GM12891 (cell line): ENCODE measurements around the gene PTPRD.

Experiments used
- DNase-seq: peaks from one replicate; pipeline ENCODE4 v3.0.0; 2011; ENCODE audit warnings: low spot score; ENCODE audit not compliant: insufficient read length
- FAIRE-seq: peaks from 2 replicates; lab custom pipeline; 2011; peaks lifted over from hg19 to GRCh38; lab: Jason Lieb, UNC
- PAX5 ChIP-seq: IDR thresholded peaks from 2 replicates; pipeline ENCODE4 v1.6.1; 2011; ENCODE audit warnings: low read length, moderate library complexity, mild to moderate bottlenecking; ENCODE audit not compliant: insufficient read depth, severe bottlenecking
- POLR2A ChIP-seq: IDR thresholded peaks from 2 replicates; pipeline ENCODE4 v1.6.1; 2011; ENCODE audit warnings: low read depth, low read length, control low read depth
- POLR2AphosphoS5 ChIP-seq: IDR thresholded peaks from 2 replicates; pipeline ENCODE4 v1.6.1; 2011; ENCODE audit warnings: low read depth, low read length, control low read depth
- POU2F2 ChIP-seq: IDR thresholded peaks from 2 replicates; pipeline ENCODE4 v1.6.1; 2011; ENCODE audit warnings: low read depth, mild to moderate bottlenecking, control low read depth, low read length, moderate library complexity
- SPI1 ChIP-seq: IDR thresholded peaks from 2 replicates; pipeline ENCODE4 v1.6.1; 2011; ENCODE audit warnings: low read depth, low read length, control low read depth
- TAF1 ChIP-seq: IDR thresholded peaks from 2 replicates; pipeline ENCODE4 v1.6.1; 2011; ENCODE audit warnings: low read depth, low read length, control low read depth

Gene PTPRD

DNA sequence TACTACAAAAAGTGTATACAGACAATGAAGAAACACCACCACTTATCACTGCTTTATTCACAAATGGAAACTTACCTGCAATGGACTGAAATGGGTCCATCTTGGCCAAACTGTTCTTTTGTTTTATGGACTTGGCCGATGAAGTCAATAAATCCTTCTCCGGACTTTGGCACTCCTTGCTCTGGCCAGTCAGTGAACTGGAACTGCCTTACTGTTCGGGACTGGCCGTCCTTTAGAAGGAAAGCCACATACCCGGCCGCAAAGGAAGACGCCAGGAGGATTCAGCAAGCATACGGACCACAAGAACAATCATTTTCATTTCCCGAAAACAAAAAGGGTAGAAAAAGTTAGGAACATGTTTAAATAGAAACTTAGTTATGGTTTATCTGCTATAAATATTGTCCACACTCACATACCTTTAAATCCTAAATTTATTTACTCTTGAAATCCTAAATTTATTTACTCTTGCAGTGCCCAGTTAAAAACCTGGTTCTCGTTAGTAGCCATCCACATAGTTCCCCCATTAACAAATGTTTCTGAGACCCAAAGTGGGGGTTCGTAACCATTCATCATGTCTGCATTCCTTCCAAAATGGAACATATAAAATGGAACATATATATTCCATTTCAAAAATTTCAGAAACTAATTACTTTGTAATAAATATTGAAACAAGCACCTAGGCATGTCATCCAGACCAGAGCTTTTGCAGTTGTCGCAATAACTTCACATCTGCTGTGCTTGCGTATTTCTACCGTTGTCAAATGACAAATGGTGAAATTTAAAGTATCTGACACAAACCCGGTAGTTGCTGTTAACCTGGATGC, 2281.1 kb downstream of the PTPRD start:
- DNase-seq (no peak), FAIRE-seq (no peak)
- no peak for TF ChIP-seq POLR2A
- TF ChIP-seq POU2F2, result no peak
- no peak for TF ChIP-seq TAF1
- no peak for TF ChIP-seq POLR2AphosphoS5
- no peak for TF ChIP-seq SPI1
- no peak for TF ChIP-seq PAX5

DNA sequence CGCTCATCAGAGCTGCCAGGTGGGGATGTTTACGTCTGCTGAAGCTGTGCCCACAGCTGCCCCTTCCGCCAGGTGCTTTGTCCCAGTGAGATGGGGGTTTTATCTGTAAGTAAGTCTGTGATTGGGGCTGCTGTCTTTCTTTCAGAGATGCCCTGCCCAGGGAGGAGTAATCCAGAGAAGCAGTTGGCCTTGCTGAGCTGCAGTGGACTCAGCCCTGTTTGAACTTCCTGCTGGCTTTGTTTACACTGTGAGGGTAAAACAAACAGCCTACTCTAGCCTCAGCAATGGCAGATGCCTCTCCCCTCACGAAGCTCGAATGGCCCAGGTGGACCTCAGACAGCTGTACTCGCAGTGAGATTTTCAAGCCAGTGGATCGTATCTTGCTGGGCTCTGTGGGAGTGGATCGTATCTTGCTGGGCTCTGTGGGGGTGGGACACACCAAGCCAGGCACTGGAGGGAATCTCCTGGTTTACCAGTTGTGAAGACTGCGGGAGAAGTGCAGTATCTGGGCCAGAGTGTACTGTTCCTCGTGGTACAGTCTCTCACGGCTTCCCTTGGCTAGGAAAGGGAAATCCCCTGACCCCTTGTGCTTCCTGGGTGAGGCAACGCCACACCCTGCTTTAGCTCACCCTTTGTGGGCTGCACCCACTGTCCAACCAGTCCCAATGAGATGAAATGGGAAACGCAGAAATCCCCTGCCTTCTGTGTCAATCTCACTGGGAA, 2283.1 kb downstream of the PTPRD start:
- FAIRE-seq (no peak), DNase-seq (no peak)
- TF ChIP-seq SPI1 (no peak), TAF1 (no peak), POLR2AphosphoS5 (no peak), POLR2A (no peak), POU2F2 (no peak), PAX5 (no peak)

DNA sequence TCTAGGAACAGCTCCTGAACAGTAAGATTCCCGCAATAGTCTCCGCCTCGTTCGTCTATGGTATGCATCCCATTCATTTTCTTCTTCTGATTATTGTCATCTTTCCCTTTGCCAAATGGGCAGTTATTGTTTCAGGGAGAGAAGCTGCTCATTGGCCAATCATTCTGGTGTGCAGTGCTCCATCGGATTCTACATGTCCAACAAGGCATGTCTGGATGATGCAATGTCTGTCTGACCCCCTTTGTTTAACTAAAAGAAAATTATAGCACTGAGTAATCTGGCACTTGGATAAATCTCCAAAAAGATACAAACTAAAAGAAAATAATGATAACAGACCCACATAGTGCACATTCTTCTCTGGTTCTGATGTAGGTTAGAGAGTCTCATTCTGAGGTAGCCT, 2297.6 kb downstream of the PTPRD start:
- FAIRE-seq, result no peak
- DNase-seq, result no peak
- no peak for TF ChIP-seq POLR2A
- no peak for TF ChIP-seq PAX5
- no peak for TF ChIP-seq SPI1
- TF ChIP-seq TAF1, result no peak
- TF ChIP-seq POU2F2, result no peak
- no peak for TF ChIP-seq POLR2AphosphoS5

DNA sequence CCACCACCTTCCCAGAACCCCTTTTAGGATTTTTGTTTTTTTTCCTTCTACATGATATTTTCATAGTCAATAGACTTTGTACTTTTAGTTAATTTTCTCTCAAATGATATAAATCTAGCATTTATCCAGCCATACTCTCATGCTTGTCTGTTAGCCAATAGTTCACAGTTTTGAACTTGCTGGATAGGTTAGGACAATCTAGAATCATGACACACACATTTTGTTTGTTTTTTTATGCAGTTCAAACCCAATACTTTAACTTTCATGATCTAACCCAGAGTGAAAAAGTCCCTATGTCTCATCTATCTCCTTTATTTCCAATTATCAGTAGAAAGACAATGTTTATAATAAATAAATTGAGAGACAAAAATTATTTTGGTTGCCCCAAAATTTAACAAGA, 2303.5 kb downstream of the PTPRD start:
- FAIRE-seq (no peak), DNase-seq (no peak)
- TF ChIP-seq POLR2AphosphoS5 (no peak), POU2F2 (no peak), TAF1 (no peak), POLR2A (no peak), PAX5 (no peak), SPI1 (no peak)

DNA sequence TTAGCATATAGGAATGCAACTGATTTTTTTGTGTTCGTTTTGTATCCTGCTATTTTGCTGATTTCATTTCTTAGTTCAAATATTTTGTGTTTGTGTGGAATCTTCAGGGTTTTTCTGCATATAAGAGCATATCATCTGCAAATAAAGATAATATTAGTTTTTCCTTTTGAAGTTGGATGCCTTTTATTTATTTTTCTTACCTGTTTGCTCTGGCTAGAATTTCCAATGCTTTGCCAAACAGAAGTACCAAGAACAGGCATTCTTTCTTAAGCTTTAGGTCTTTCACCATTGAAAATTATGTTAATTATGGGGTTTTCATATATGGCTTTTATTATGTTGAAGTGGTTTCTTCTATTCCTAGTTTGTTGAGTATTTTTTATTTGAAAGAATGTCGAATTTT, 2308.1 kb downstream of the PTPRD start:
- TF ChIP-seq PAX5, result no peak
- TF ChIP-seq POLR2AphosphoS5, result no peak
- DNase-seq (no peak), FAIRE-seq (no peak)

DNA sequence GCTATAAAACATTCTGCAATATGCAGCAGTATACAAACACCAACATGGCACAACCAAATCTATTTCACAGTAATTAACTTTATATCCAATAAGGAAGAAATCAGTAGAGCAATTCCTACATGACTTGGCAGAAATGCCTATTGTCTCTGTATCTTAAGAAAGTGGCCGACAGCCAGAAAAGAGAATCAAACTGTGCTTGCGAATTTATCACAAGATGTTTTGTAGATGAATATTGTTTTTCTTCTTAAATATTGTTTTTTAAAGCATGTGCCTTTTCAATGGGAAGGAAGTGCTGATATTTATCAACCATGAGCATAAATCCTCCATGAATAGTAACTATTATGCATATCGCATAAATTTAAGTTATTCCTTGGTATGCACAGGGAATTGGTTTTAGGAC, 2311.5 kb downstream of the PTPRD start:
- no peak for DNase-seq
- TF ChIP-seq SPI1 (no peak), PAX5 (no peak), POLR2AphosphoS5 (no peak), TAF1 (no peak), POLR2A (no peak), POU2F2 (no peak)
- FAIRE-seq, result no peak

DNA sequence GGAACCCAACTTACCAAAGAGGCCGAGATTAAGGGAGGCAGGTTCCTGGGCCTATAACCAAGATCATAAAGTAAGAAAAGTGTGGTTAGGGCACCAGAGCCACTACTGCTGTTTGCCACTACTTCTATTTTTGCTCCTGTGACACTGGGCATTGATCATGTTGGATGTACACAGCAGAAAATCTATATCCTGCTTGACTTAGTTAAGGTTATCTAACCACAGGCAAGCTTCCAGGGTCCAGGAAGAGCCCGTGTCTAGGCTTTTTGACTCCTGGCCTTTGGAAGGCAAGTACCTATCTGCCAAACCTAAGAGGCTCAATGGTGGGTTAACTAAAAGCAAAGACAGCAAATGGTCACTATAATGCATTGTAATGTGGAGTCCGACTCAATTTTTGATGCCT, 2315.8 kb downstream of the PTPRD start:
- DNase-seq (no peak), FAIRE-seq (no peak)
- TF ChIP-seq SPI1, result no peak
- no peak for TF ChIP-seq PAX5
- TF ChIP-seq POLR2AphosphoS5, result no peak
- TF ChIP-seq TAF1, result no peak
- TF ChIP-seq POLR2A, result no peak
- no peak for TF ChIP-seq POU2F2

DNA sequence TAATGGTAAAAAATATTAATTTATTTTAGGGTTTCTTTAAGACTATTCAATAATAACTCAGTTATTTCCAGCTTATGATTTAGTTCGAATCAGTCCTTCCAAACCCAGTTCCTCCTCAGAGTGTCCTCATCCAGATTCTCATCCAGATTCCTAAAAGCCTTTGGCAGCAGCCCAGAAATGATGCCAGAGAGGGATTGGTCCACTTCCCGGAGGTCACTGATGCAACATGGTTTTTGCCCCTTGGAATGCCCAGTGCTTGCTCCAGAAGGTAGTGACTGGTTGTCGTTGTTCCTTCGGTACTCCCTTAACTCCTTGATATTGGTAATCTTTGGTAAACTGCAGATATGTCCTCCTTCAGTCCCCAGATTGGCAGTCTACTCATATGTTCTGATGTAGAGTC, 2320.1 kb downstream of the PTPRD start:
- DNase-seq (no peak), FAIRE-seq (no peak)
- TF ChIP-seq TAF1 (no peak), POLR2AphosphoS5 (no peak), POLR2A (no peak), PAX5 (no peak)

DNA sequence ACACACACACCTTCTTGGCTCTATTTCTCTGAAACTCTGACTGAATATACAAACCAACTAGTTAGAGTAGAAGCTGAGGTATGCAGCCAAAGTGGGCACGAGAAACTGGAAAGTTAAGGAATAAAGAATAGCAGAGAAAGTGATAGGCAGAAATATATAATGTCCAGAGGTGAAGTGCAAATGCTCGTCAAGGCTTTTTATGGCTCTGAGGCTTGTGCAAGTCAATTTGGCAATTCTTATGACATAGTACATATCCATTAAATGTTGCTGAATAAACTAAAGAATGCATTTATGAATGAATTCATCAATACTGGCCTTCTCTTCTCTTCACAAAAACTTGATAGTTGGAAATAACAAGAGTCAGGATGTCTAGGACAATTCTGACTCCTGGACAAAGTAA, 2323.1 kb downstream of the PTPRD start:
- no peak for FAIRE-seq
- TF ChIP-seq POLR2AphosphoS5, result no peak
- TF ChIP-seq PAX5, result no peak
- no peak for TF ChIP-seq POLR2A
- TF ChIP-seq POU2F2, result no peak
- no peak for TF ChIP-seq SPI1
- TF ChIP-seq TAF1, result no peak
- no peak for DNase-seq

DNA sequence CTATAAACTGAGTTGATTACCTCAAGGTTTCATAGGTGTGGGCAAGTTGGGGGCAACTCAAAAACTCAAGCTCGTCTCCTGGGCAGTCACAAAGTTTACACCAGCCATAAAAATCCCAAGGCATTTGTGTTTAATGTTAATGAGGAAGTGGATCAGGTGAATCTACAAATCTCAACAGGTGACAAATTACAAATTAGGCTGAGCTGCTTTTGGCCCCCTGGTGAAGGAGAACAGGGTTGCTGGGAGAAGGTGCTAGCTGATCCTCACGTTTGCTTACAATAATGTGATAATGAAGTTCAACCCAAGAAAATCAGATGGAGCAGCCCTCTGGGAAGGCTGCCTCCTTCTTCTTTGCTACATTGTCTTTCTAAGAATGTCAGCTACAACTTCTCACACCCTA, 2324.8 kb downstream of the PTPRD start:
- no peak for DNase-seq
- no peak for FAIRE-seq
- TF ChIP-seq PAX5 (no peak), TAF1 (no peak), POU2F2 (no peak), POLR2A (no peak), SPI1 (no peak), POLR2AphosphoS5 (no peak)
